Esophagus mucosa (tissue), 1 donor: ENCODE data around the gene TSPAN15. TPM values are rescaled to one million over a fixed set of nuclear protein-coding genes. Genes with fewer than 3 reads are reported as not detected.
A peak's percentile ranks its signal among the peaks of the same experiment; 100 is the strongest.

Experiments used
- ATAC-seq: fragments of 200-7000 bp; cut with Tn5 transposase; one replicate; pipeline ENCODE4 v1.9.1; 2020
- total RNA-seq: library from RNA; stranded (reverse); gene quantifications from one replicate; pipeline ENCODE4 v1.2.4, GENCODE V29; 2023
- donor health status: DM: yes; HTN: yes; CAD: no.

Gene TSPAN15
- total RNA-seq, 1 donor from 2014 or later = 3.4 TPM

- no peak for ATAC-seq
Observed at GRCh38 chr10:69489506-69490090, 38.3 kb downstream of the TSPAN15 start.

- no peak for ATAC-seq
Observed at GRCh38 chr10:69490876-69491275, 39.6 kb downstream of the TSPAN15 start.

- no peak for ATAC-seq
Observed at GRCh38 chr10:69491611-69492010, 40.3 kb downstream of the TSPAN15 start.

GRCh38 chr10:69492091-69492745 is 41.0 kb downstream of the TSPAN15 start:
- ATAC-seq = no peak

GRCh38 chr10:69492746-69493462 is 41.6 kb downstream of the TSPAN15 start:
- peak; percentile 7 for ATAC-seq

GRCh38 chr10:69494626-69495558 is 43.6 kb downstream of the TSPAN15 start:
- no peak for ATAC-seq

DNA sequence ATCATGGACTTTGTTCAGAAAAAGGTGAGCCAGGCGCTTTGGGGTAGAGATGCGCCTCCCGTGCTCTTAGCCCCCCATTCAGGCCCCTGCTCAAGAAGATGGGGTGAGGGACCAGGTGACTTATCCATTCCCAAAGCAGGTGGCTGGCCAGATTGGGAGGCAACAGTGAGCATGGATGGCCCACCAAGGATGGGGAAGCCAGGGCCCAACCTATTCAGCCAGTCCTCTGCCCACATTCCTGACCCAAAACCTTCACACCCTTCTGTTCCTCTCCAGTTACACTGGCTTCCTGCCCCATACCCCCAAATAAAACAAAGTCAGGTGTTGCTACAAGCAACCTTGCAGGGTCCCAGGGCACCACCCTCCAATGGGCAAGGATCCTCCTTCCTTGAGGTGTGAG is 44.4 kb downstream of the TSPAN15 start:
- no peak for ATAC-seq

DNA sequence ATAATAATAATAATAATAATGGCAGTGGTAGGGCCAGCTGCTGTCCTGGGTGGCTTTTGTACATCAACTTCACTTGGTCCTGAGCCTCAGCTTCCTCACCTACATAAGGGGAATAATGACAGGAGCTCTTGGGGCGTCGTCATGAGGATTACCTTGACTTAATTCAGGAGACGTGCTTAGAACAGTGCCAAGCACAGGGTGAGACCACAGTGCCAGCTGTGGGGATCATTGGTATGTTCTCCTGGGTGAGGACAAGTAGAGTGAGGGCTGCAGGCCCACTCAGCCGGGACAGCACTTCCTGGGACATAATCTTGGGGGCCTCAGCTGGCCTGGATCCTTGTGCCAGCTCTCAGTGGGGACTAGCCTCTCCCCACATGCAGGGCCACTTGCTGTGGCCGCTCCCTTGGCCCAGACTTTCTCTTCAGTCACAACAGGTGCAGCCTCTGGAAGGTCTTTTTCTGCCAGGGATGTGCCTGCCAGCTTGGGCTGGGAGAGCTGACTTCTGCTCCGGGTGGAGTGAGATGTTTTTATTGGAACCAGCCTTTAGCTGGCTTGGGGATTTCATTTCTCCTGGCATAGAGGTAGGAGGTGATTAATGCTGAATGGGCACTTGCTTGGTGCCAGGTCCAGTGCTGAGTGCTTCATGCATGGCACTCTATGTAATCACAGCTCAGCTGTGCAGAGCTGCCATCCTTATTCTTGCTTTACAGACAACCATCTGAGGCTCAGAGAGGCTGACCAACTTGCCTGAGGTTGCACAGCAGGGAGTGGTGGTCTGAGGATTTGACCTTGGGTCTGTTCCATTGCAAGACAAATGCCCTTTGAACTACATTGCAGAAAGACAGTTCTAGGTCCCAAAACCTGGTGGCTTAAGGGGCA is 45.3 kb downstream of the TSPAN15 start:
- no peak for ATAC-seq

DNA sequence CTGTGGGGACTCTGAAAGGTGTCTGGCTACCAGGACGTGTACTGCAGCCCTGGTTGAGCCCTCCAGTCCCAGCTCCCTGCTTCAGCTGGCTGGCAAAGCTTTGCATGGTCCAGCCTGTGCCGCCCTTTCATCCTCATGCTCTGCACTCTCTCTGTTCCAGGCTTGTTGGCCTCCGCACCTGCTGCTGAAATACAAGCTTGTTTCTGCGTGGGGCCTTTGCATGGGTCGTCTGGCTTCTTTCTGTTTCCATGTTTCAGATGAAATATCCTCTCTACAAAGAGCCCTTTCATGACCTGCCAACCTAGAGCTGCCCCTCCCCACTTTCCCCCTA is 45.9 kb downstream of the TSPAN15 start:
- ATAC-seq = no peak

DNA sequence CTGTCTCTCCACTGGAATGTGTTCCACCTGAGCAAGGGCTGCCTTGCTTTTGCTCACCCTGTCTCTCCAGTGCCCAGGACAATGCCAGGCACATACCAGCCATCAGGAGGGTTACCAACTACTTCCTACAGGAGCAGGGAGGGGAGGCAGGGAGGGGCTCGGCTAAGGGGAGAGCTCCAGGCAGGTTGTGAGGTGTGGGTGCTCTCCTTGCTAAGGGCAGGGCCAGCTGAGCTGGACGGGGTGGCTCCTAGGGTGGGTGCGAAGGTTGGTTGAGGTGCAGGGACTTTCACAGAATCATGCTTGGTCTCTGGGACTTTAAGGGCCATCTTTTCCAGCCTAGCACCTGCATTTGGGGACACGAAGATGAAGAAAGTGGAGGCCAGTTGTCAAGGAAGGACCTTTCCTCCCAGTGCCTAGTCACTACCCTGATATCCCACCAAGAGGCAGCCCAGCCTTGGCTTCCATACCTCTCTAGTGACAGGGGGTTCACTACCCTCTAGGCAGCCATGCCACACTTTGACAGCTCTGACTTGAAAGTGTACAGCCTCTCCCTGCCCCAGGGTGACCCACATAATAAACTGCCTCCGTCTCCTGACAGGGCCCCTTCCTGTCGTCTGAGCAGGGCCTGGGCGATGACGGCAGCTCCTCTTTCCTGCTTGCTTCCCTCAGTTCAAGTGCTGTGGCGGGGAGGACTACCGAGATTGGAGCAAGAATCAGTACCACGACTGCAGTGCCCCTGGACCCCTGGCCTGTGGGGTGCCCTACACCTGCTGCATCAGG is 46.5 kb downstream of the TSPAN15 start:
- no peak for ATAC-seq

- ATAC-seq = no peak
Observed at GRCh38 chr10:69498711-69499471, 47.6 kb downstream of the TSPAN15 start.

DNA sequence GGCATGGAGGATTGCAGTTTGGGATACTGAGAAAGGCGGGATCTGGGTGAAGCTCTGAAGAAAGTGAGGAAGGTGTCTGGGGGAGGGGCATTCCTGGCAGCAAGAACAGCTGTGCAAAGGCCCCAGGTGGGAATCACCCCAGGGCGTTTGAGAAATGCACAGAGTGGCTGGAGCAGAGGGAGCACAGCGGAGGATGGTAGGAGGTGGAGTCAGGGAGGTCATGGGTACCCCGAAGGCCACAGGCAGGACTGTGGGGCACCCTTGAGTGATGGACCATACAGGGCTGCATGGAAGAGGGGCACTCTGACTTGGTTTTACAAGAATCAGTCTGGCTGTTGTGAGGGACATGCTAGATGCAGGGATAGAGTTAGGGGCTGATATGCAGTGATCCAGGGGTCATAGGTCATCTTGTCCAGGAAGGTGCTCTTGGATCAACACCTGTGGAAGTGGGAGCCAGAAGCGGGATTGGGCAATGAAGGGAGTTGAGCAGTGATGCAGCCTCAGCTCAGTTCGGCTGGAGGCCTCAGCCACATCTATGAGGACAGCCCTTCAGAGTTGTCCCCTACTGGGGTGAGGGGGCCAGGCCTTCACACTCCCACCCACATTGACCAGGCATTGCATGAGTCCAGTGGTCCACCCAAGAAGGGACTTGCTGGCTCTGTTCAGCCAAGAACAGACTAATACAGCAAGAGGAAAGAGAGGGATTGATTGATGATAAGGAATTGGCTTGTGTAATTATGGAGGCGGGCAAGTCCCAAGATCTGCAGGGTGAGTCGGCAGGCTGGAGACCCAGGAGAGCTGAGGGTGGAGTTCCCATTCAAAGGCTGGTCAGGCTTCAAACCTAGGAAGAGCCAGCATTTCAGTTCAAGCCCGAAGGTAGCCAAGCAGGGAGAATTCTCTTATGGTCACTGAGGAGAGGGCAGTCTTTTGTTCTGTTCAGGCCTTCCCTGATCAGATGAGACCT is 48.7 kb downstream of the TSPAN15 start:
- no peak for ATAC-seq

DNA sequence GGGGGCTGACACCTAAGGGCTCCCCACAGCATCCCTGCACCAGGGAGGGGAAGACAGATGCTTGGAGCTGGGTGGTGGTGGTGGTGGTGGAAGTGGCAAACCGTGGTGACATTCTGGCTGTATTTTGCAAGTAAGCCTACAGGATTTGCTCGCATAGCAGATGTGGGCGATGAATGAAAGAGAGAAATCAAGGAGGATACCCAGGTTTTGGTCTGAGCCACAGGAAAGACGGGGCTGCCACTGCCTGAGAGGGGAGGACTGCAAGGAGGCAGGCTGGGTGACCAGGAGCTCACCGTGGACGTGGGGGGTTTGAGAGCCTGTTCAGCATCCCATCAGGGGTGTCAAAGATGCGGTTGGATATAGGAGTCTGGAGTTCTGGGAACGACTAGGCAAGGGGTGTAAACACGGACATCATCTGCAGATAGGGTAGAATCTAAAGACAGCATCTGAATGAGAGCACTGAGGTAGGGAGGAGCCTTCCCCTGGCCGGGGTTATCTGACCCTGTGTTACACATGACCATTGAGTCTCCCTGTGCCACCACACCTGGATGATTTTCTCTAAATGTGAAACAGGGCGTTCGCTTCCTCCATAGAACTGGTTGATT is 49.7 kb downstream of the TSPAN15 start:
- ATAC-seq = no peak

DNA sequence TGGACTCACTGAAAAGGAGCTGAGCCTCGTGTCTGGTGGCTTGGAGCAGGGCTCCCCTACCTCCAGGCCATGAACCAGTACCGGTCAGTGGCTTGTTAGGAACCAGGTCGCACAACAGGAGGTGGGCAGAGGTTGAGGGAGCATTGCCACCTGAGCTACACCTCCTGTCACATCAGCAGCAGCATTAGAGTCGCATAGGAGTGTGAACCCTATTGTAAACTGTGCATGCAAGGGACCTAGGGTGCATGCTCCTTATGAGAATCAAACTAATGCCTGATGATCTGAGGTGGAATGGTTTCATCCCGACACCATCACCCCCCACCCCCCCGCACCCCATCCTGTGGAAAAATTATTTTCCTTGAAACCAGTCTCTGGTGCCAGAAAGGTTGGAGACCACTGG is 50.4 kb downstream of the TSPAN15 start:
- no peak for ATAC-seq

DNA sequence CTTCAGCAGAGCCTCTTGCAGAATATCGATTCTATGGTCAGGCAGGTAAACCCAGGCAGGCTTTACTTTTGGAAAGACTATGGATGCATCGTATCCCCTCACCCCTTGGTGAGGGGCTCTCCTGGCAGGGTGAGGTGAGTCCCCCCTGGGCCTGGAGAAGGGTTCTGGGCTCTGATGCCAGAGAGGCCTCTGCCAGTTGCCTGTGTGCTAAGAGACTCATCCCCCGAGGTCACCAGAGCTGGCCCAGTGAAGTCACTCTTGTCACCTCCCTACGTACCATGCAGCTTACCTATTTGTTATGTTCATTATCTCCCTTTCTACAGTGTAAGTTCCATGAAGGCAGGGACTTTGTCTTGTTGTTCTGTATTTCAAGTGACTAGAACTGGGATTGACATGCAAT is 51.3 kb downstream of the TSPAN15 start:
- no peak for ATAC-seq

GRCh38 chr10:69503001-69503895 is 52.0 kb downstream of the TSPAN15 start:
- ATAC-seq = no peak

- ATAC-seq = no peak
Observed at GRCh38 chr10:69503896-69504265, 52.6 kb downstream of the TSPAN15 start.
